HepG2 (cell line): Measurements from ENCODE around the gene RRP8. TPM values are rescaled to one million over a fixed set of nuclear protein-coding genes. Genes with fewer than 3 reads are reported as not detected.

Experiments
- ATAC-seq: fragments of 200-7000 bp; cut with Tn5 transposase; 3 replicates; pipeline ENCODE4 v1.9.1; 2020; ENCODE audit warnings: mild to moderate bottlenecking, moderate library complexity
- BruUV-seq: library from RNA; stranded (reverse); fragments of 400-500 nt; replicated peaks from 2 replicates; lab custom pipeline; 2021; lab: Mats Ljungman, UMichigan
- CTCF ChIA-PET: fragments of 300-600 bp; formaldehyde crosslinking; extraction: SDS; loops from one replicate; lab custom pipeline; 2021; ENCODE audit warnings: low total read pairs, inconsistent platforms, low intra/inter-chr PET ratio; lab: Yijun Ruan, JAX
- POLR2A ChIA-PET: fragments of 350-600 bp; sonication (Branson Sonifier 250); formaldehyde crosslinking; loops from one replicate; lab custom pipeline; 2020; ENCODE audit warnings: antibody characterized with exemption, inconsistent platforms; lab: Yijun Ruan, JAX
- DNase-seq: peaks from one replicate; pipeline ENCODE4 v3.0.0-alpha.2; 2015; ENCODE audit warnings: low spot score
- FAIRE-seq: peaks from 3 replicates; lab custom pipeline; 2011; peaks lifted over from hg19 to GRCh38; lab: Jason Lieb, UNC
- H2AFZ ChIP-seq: one replicate; pipeline ENCODE4 v1.6.1; 2011; ENCODE audit warnings: low read length, inconsistent platforms
- H3K27ac ChIP-seq: fragments of 300-600 bp; 3 replicates; pipeline ENCODE4 v1.8.0; 2011; ENCODE audit warnings: mixed run types, mild to moderate bottlenecking, mixed read lengths, low read length, inconsistent platforms; ENCODE audit not compliant: insufficient read depth; ENCODE audit errors: extremely low read length
- H3K27me3 ChIP-seq, 2 experiments: fragments of 200-600 bp in 1 of 2; 2 replicates in 1 of 2; 3 replicates in 1 of 2; pipeline versions ENCODE4 v1.6.0 to v1.8.0; 2011; ENCODE audit warnings: low read length in 2 of 2, mild to moderate bottlenecking in 2 of 2, moderate library complexity in 2 of 2, inconsistent platforms in 1 of 2; ENCODE audit not compliant: insufficient read depth in 2 of 2, control insufficient read depth in 1 of 2
- H3K36me3 ChIP-seq, 2 experiments: fragments of 200-600 bp in 1 of 2; replicated peaks in 1 of 2; 2 replicates in 1 of 2; 3 replicates in 1 of 2; pipeline versions ENCODE4 v1.5.1 to v1.8.0; 2011; ENCODE audit warnings: low read length in 2 of 2, inconsistent platforms in 1 of 2; ENCODE audit not compliant: insufficient read depth in 2 of 2, control insufficient read depth in 1 of 2
- H3K4me1 ChIP-seq: 2 replicates; pipeline ENCODE4 v1.5.1; 2012; ENCODE audit warnings: low read length, inconsistent platforms; ENCODE audit not compliant: insufficient read depth
- H3K4me2 ChIP-seq: 2 replicates; pipeline ENCODE4 v1.6.0; 2011; ENCODE audit warnings: low read depth, low read length, inconsistent platforms
- H3K4me3 ChIP-seq, 3 experiments: fragments of 200-600 bp in 1 of 3; sonication (generic), shearing (Covaris generic) in 1 of 3; replicated peaks in 1 of 3; 2 replicates each; pipeline ENCODE4 v1.5.1; 2011 to 2016; ENCODE audit warnings: low read length in 3 of 3, inconsistent platforms in 2 of 3, low read depth in 2 of 3, mild to moderate bottlenecking in 2 of 3, control low read depth in 1 of 3, mixed read lengths in 1 of 3; ENCODE audit not compliant: insufficient read depth in 1 of 3
- H3K79me2 ChIP-seq: one replicate; pipeline ENCODE4 v1.6.1; 2011; ENCODE audit warnings: low read length, inconsistent platforms; ENCODE audit not compliant: insufficient read depth
- H3K9ac ChIP-seq: 2 replicates; pipeline ENCODE4 v1.6.0; 2011; ENCODE audit warnings: mild to moderate bottlenecking, low read depth, low read length, inconsistent platforms; ENCODE audit not compliant: insufficient read depth
- H3K9me3 ChIP-seq: 2 replicates; pipeline ENCODE4 v1.5.1; 2012; ENCODE audit warnings: mild to moderate bottlenecking, low read length
- H4K20me1 ChIP-seq: 2 replicates; pipeline ENCODE4 v1.6.0; 2011; ENCODE audit warnings: inconsistent platforms, mild to moderate bottlenecking, low read length, moderate library complexity; ENCODE audit not compliant: insufficient read depth
- BRCA1 ChIP-seq: sonication (generic); formaldehyde crosslinking; IDR thresholded peaks from 2 replicates; pipeline ENCODE4 v1.4.0; 2020; ENCODE audit warnings: missing genetic modification reagents
- ELK4 ChIP-seq: sonication (generic); formaldehyde crosslinking; IDR thresholded peaks from 2 replicates; pipeline ENCODE4 v1.9.0; 2021; ENCODE audit warnings: missing genetic modification reagents, borderline replicate concordance
- FOSL2 ChIP-seq: sonication (generic); formaldehyde crosslinking; IDR thresholded peaks from 2 replicates; pipeline ENCODE4 v1.4.0; 2020; ENCODE audit warnings: missing genetic modification reagents
- GATAD2A ChIP-seq: IDR thresholded peaks from 2 replicates; pipeline ENCODE4 v1.6.1; 2016
- HIC2 ChIP-seq: sonication (generic); formaldehyde crosslinking; IDR thresholded peaks from 2 replicates; pipeline ENCODE4 v1.9.0; 2022; ENCODE audit warnings: low read depth, missing genetic modification reagents
- JUNB ChIP-seq: sonication (generic); formaldehyde crosslinking; IDR thresholded peaks from 2 replicates; pipeline ENCODE4 v1.8.0; 2022; ENCODE audit warnings: missing genetic modification reagents, mild to moderate bottlenecking, borderline replicate concordance
- KAT8 ChIP-seq: IDR thresholded peaks from 2 replicates; pipeline ENCODE4 v1.6.1; 2016; ENCODE audit warnings: missing genetic modification reagents, missing compliant biosample characterization
- NFIB ChIP-seq: sonication (generic); formaldehyde crosslinking; IDR thresholded peaks from 2 replicates; pipeline ENCODE4 v1.9.0; 2021; ENCODE audit warnings: missing genetic modification reagents, mild to moderate bottlenecking, borderline replicate concordance
- NPAS2 ChIP-seq: sonication (generic); formaldehyde crosslinking; IDR thresholded peaks from 2 replicates; pipeline ENCODE4 v1.8.0; 2022; ENCODE audit warnings: mild to moderate bottlenecking, missing genetic modification reagents, borderline replicate concordance
- SRF ChIP-seq: IDR thresholded peaks from 2 replicates; pipeline ENCODE4 v1.6.1; 2011; ENCODE audit warnings: mild to moderate bottlenecking, low read depth, low read length, moderate library complexity
- YEATS2 ChIP-seq: sonication (generic); formaldehyde crosslinking; IDR thresholded peaks from 2 replicates; pipeline ENCODE4 v1.4.0; 2020; ENCODE audit warnings: missing genetic modification reagents, borderline replicate concordance
- ZFP36L1 ChIP-seq: sonication (generic); formaldehyde crosslinking; IDR thresholded peaks from 2 replicates; pipeline ENCODE4 v1.8.0; 2022; ENCODE audit warnings: mild to moderate bottlenecking, missing genetic modification reagents, moderate library complexity
- ZNF20 ChIP-seq: sonication (generic); formaldehyde crosslinking; IDR thresholded peaks from 2 replicates; pipeline ENCODE4 v1.4.0; 2020; ENCODE audit warnings: mild to moderate bottlenecking, moderate library complexity, missing genetic modification reagents
- ZNF230 ChIP-seq: sonication (generic); formaldehyde crosslinking; IDR thresholded peaks from 2 replicates; pipeline ENCODE4 v1.4.0; 2020; ENCODE audit warnings: mild to moderate bottlenecking, missing genetic modification reagents
- ZNF501 ChIP-seq: sonication (generic); formaldehyde crosslinking; IDR thresholded peaks from 2 replicates; pipeline ENCODE4 v1.5.1; 2020; ENCODE audit warnings: mild to moderate bottlenecking, moderate library complexity, missing genetic modification reagents
- ZNF547 ChIP-seq: sonication (generic); formaldehyde crosslinking; IDR thresholded peaks from 2 replicates; pipeline ENCODE4 v1.5.1; 2020; ENCODE audit warnings: mild to moderate bottlenecking, missing genetic modification reagents
- ZNF557 ChIP-seq: sonication (generic); formaldehyde crosslinking; IDR thresholded peaks from 2 replicates; pipeline ENCODE4 v1.4.0; 2020; ENCODE audit warnings: missing genetic modification reagents
- ZNF883 ChIP-seq: sonication (generic); formaldehyde crosslinking; IDR thresholded peaks from 2 replicates; pipeline ENCODE4 v1.5.1; 2020; ENCODE audit warnings: mild to moderate bottlenecking, missing genetic modification reagents; ENCODE audit errors: not compliant biosample characterization
- WGBS: methylation state at CpG from one replicate; pipeline ENCODE4 v1.1.6; 2017; ENCODE audit warnings: low lambda C conversion rate; 5-methylcytosine and 5-hydroxymethylcytosine counted together
- in situ Hi-C: cut with HindIII; loops from 2 replicates; pipeline ENCODE4 v1.10.0; 2017; ENCODE audit warnings: low pct_unique_long_range_greater_than_20kb; ENCODE audit not compliant: extremely low pct_ligation_motif_present
- intact Hi-C: fragments of 100-400 bp; cut with micrococcal nuclease; formaldehyde crosslinking; loops from one replicate; pipeline ENCODE4 v1.10.0; 2022; ENCODE audit not compliant: unreplicated experiment
- polyA plus RNA-seq, 8 experiments: library from polyadenylated mRNA; depleted of rRNA in 3 of 8; stranded (reverse) in 7 of 8; unstranded in 1 of 8; fragments of >200 nt; fragmentation: Illumina TruSeq in 4 of 8; extraction: Trizol in 4 of 8; gene quantifications; 2 replicates each; pipeline versions ENCODE4 v1.2.1 to v1.2.3, GENCODE V29; 2011 to 2016; ENCODE audit warnings: low read depth in 4 of 8, missing spikeins in 1 of 8, mixed read lengths in 1 of 8; ENCODE audit not compliant: insufficient read depth in 1 of 8
- total RNA-seq, 5 experiments: library from RNA; depleted of rRNA; stranded (reverse); fragments of >200 nt; fragmentation: Illumina TruSeq; extraction: Trizol; gene quantifications; 2 replicates each; pipeline ENCODE4 v1.2.3, GENCODE V29; 2016; ENCODE audit warnings: low read depth in 1 of 5
- TF ChIP-seq, protein P1 (sequence below): sonication (generic); formaldehyde crosslinking; IDR thresholded peaks from 2 replicates; pipeline ENCODE4 v1.8.0; 2022; ENCODE audit warnings: mild to moderate bottlenecking, missing genetic modification reagents, moderate library complexity

The RRP8 gene
- total and polyA plus RNA-seq, 2 of the 13 experiments (the other 11 are each of a cell fraction or from before 2014, with no cell fraction given) = 7.2 to 21.6 TPM

DNA sequence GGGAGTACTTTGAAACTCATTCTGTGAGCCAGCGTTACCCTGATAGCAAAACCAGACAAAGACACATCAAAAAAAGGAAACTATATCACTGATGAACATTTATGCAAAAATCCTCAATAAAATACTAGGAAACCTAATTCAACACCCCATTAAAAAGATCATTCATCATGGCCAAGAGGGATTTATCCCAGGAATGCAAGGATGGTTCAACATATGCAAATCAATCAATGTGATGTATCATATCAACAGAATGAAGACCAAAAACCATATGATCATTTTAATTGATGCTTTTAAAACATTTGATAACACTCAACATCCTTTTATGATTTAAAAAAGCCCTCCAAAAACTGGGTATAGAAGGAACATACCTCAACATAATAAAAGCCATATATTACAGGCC, 19.8 kb downstream of the RRP8 start:
- DNase-seq = no peak

More for the DNA sequence above, 19.8 kb downstream of the RRP8 start:
- Histone ChIP-seq H3K9me3 (peaks cover 17% of the 10 kb centered on the region), H3K4me3 (no peak overlapping the region)
- TF ChIP-seq, protein P1, sequence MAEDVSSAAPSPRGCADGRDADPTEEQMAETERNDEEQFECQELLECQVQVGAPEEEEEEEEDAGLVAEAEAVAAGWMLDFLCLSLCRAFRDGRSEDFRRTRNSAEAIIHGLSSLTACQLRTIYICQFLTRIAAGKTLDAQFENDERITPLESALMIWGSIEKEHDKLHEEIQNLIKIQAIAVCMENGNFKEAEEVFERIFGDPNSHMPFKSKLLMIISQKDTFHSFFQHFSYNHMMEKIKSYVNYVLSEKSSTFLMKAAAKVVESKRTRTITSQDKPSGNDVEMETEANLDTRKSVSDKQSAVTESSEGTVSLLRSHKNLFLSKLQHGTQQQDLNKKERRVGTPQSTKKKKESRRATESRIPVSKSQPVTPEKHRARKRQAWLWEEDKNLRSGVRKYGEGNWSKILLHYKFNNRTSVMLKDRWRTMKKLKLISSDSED (CRISPR knock-in tag) = no peak
- TF ChIP-seq ZNF20 (CRISPR knock-in tag) = no peak
- no peak for TF ChIP-seq KAT8 (CRISPR knock-in tag)
- no peak for TF ChIP-seq YEATS2 (CRISPR knock-in tag)
- TF ChIP-seq FOSL2 (CRISPR knock-in tag) = no peak
- no peak for TF ChIP-seq ZNF230 (CRISPR knock-in tag)
- TF ChIP-seq ZNF883 (CRISPR knock-in tag) = no peak
- no peak for TF ChIP-seq NFIB
- TF ChIP-seq ZNF501 = no peak
- TF ChIP-seq GATAD2A (CRISPR knock-in tag) = no peak
- TF ChIP-seq JUNB (CRISPR knock-in tag) = no peak
- no peak for TF ChIP-seq SRF
- TF ChIP-seq ELK4 (CRISPR knock-in tag) = no peak
- no peak for TF ChIP-seq ZFP36L1 (CRISPR knock-in tag)
- no peak for TF ChIP-seq BRCA1 (CRISPR knock-in tag)
- no peak for TF ChIP-seq ZNF557 (CRISPR knock-in tag)
- TF ChIP-seq ZNF547 (CRISPR knock-in tag) = no peak
- TF ChIP-seq NPAS2 (CRISPR knock-in tag) = no peak
- TF ChIP-seq HIC2 (CRISPR knock-in tag) = no peak
- TF ChIP-seq, all 625 proteins: peak for 0
- FAIRE-seq (no peak), ATAC-seq (no peak)
- no TSS peak for BruUV-seq
- no peaks in the 10 kb centered on the region for H3K79me2 ChIP-seq
- no peak overlapping the region for H2AFZ ChIP-seq
- no peaks in the 10 kb centered on the region for H4K20me1 ChIP-seq
- no peak overlapping the region for H3K27ac ChIP-seq
- in situ Hi-C loops (no loop called here), intact Hi-C loops (no loop called here)
- CTCF ChIA-PET = no interaction called here
- H3K4me2 ChIP-seq = no peak overlapping the region
- no peaks in the 10 kb centered on the region for H3K4me1 ChIP-seq
- 91% methylated on average over 1 of the region's 1 CpG for WGBS
- H3K9ac ChIP-seq = no peak overlapping the region
- no peaks in the 10 kb centered on the region for H3K27me3 ChIP-seq
- POLR2A ChIA-PET = no interaction called here
- H3K36me3 ChIP-seq = no peaks in the 10 kb centered on the region
